K562 (cell line): ENCODE data around the gene RETREG2. TPM values are rescaled to one million over a fixed set of nuclear protein-coding genes. Genes with fewer than 3 reads are reported as not detected.

Experiments
- ATAC-seq: fragments of 200-7000 bp; cut with Tn5 transposase; 3 replicates; pipeline ENCODE4 v1.9.1; 2020; ENCODE audit warnings: moderate library complexity
- BruUV-seq: library from RNA; stranded (reverse); fragments of 400-500 nt; replicated peaks from 2 replicates; lab custom pipeline; 2021; lab: Mats Ljungman, UMichigan
- CTCF ChIA-PET: fragments of 300-600 bp; formaldehyde crosslinking; extraction: SDS; loops from one replicate; lab custom pipeline; 2021; ENCODE audit warnings: low intra/inter-chr PET ratio; lab: Yijun Ruan, JAX
- POLR2A ChIA-PET: fragments of 300-600, 350-650 bp; sonication (Branson Sonifier 250); formaldehyde crosslinking; extraction: SDS; loops from one replicate; lab custom pipeline; 2021; ENCODE audit warnings: antibody characterized with exemption, inconsistent platforms; lab: Yijun Ruan, JAX
- DNase-seq, 4 experiments: peaks; one replicate each; pipeline versions ENCODE4 v3.0.0 to v3.0.0-alpha.2; 2011 to 2018; ENCODE audit warnings: low spot score in 3 of 4, mixed read lengths in 3 of 4; ENCODE audit errors: extremely low read depth in 1 of 4
- FAIRE-seq: peaks from 2 replicates; lab custom pipeline; 2011; peaks lifted over from hg19 to GRCh38; lab: Jason Lieb, UNC
- H2AFZ ChIP-seq: 2 replicates; pipeline ENCODE4 v1.6.0; 2011; ENCODE audit warnings: low read depth, low read length, control low read depth, inconsistent platforms
- H3K27ac ChIP-seq: fragments of 200-600 bp; 3 replicates; pipeline ENCODE4 v1.8.0; 2011; ENCODE audit warnings: low read depth, mild to moderate bottlenecking, control low read depth, inconsistent platforms, low read length, moderate library complexity, mixed read lengths; ENCODE audit errors: extremely low read depth
- H3K27me3 ChIP-seq, 2 experiments: fragments of 300-600 bp in 1 of 2; 2 replicates in 1 of 2; 3 replicates in 1 of 2; pipeline versions ENCODE4 v1.6.0 to v1.8.0; 2011; ENCODE audit warnings: inconsistent platforms in 2 of 2, low read length in 2 of 2, mild to moderate bottlenecking in 1 of 2, mixed read lengths in 1 of 2, moderate library complexity in 1 of 2; ENCODE audit not compliant: control insufficient read depth in 2 of 2, insufficient read depth in 2 of 2
- H3K36me3 ChIP-seq: fragments of 300-600 bp; 3 replicates; pipeline ENCODE4 v1.8.0; 2011; ENCODE audit warnings: mild to moderate bottlenecking, low read length, inconsistent platforms; ENCODE audit not compliant: control insufficient read depth, insufficient read depth
- H3K4me1 ChIP-seq, 2 experiments: fragments of 200-600 bp in 1 of 2; replicated peaks in 1 of 2; 2 replicates in 1 of 2; 3 replicates in 1 of 2; pipeline versions ENCODE4 v1.5.1 to v1.8.0; 2011; ENCODE audit warnings: inconsistent platforms in 2 of 2, low read length in 2 of 2, mild to moderate bottlenecking in 1 of 2, mixed read lengths in 1 of 2, moderate library complexity in 1 of 2; ENCODE audit not compliant: control insufficient read depth in 2 of 2, insufficient read depth in 2 of 2
- H3K4me2 ChIP-seq: 2 replicates; pipeline ENCODE4 v1.6.1; 2011; ENCODE audit warnings: low read length, control low read depth, inconsistent platforms, mixed read lengths; ENCODE audit not compliant: insufficient read depth
- H3K4me3 ChIP-seq: fragments of 200-600 bp; sonication (generic), shearing (Covaris generic); 2 replicates; pipeline ENCODE4 v1.5.1; 2016; ENCODE audit warnings: control low read depth, inconsistent platforms
- H3K79me2 ChIP-seq: fragments of 200-600 bp; 3 replicates; pipeline ENCODE4 v1.8.0; 2011; ENCODE audit warnings: low read length, inconsistent platforms; ENCODE audit not compliant: control insufficient read depth, insufficient read depth
- H3K9ac ChIP-seq, 2 experiments: 2 replicates each; pipeline versions ENCODE4 v1.6.0 to v1.6.1; 2011; ENCODE audit warnings: low read depth in 2 of 2, low read length in 2 of 2, control low read depth in 1 of 2, inconsistent platforms in 1 of 2, mild to moderate bottlenecking in 1 of 2, mixed read lengths in 1 of 2; ENCODE audit not compliant: insufficient read depth in 1 of 2
- H3K9me1 ChIP-seq: one replicate; pipeline ENCODE4 v1.6.0; 2011; ENCODE audit warnings: inconsistent platforms, mild to moderate bottlenecking, low read length, moderate library complexity; ENCODE audit not compliant: control insufficient read depth, insufficient read depth
- H3K9me3 ChIP-seq: replicated peaks from 2 replicates; pipeline ENCODE4 v1.5.1; 2011; ENCODE audit warnings: low read depth, low read length, inconsistent platforms; ENCODE audit not compliant: control insufficient read depth, insufficient read depth
- H4K20me1 ChIP-seq: replicated peaks from 2 replicates; pipeline ENCODE4 v1.6.1; 2011; ENCODE audit warnings: low read length, inconsistent platforms, mixed read lengths; ENCODE audit not compliant: control insufficient read depth, insufficient read depth
- CREB1 ChIP-seq, 2 experiments: sonication (generic) in 1 of 2; formaldehyde crosslinking in 1 of 2; IDR thresholded peaks; 2 replicates each; pipeline versions ENCODE4 v1.6.1 to v1.8.0; 2012 to 2022; ENCODE audit warnings: inconsistent platforms in 1 of 2, mild to moderate bottlenecking in 1 of 2, missing genetic modification reagents in 1 of 2, moderate library complexity in 1 of 2
- POLR2G ChIP-seq: fragments of 200-400 bp; formaldehyde crosslinking; IDR thresholded peaks from 2 replicates; pipeline ENCODE4 v1.6.1; 2017; ENCODE audit warnings: low read depth, mild to moderate bottlenecking, antibody characterized with exemption, low read length, moderate library complexity
- RFX5 ChIP-seq: IDR thresholded peaks from 2 replicates; pipeline ENCODE4 v1.6.1; 2011; ENCODE audit warnings: low read depth, mild to moderate bottlenecking, improper control_type of control experiment, low read length
- SMC3 ChIP-seq: conservative IDR thresholded peaks from 2 replicates; pipeline ENCODE4 v1.6.1; 2011; ENCODE audit warnings: low read depth, low read length, improper control_type of control experiment; ENCODE audit not compliant: insufficient read depth
- ZNF347 ChIP-seq: fragments of 450-650 bp; formaldehyde crosslinking; IDR thresholded peaks from 2 replicates; pipeline ENCODE4 v1.4.0; 2020; ENCODE audit warnings: low read depth, mild to moderate bottlenecking, moderate library complexity
- WGBS: fragments of 100-300 bp; shearing (Covaris generic); methylation state at CpG from one replicate; pipeline ENCODE4 v1.1.6; 2016; ENCODE audit warnings: low coverage, mixed read lengths; ENCODE audit not compliant: insufficient coverage; ENCODE audit errors: missing lambda C conversion rate; 5-methylcytosine and 5-hydroxymethylcytosine counted together
- in situ Hi-C: fragments of 300-500 bp; cut with MboI; formaldehyde crosslinking; loops from 4 replicates; pipeline ENCODE4 v1.15.0; 2018; ENCODE audit warnings: inconsistent platforms, mixed read lengths
- intact Hi-C: fragments of 100-400 bp; cut with micrococcal nuclease; formaldehyde crosslinking; loops from 2 replicates; pipeline ENCODE4 v1.14.2; 2022
- polyA plus RNA-seq, 8 experiments: library from polyadenylated mRNA; depleted of rRNA in 4 of 8; stranded (reverse) in 5 of 8; unstranded in 3 of 8; fragments of >200 nt; fragmentation: Nextera tagmentation in 2 of 8; fragmentation: Illumina TruSeq in 1 of 8; extraction: Ambion mirVana in 2 of 8; extraction: Trizol in 1 of 8; gene quantifications; 2 replicates each; pipeline versions ENCODE4 v1.2.1 to v1.2.3, GENCODE V29; 2011 to 2014; ENCODE audit warnings: inconsistent platforms in 1 of 8, missing spikeins in 1 of 8
- total RNA-seq, 7 experiments: library from RNA; depleted of rRNA in 6 of 7; stranded (reverse); fragments of >200 nt in 6 of 7; fragmentation: Illumina TruSeq in 2 of 7; extraction: Trizol in 2 of 7; gene quantifications; 2 replicates each; pipeline versions ENCODE4 v1.2.1 to v1.2.3, GENCODE V29; 2011 to 2021; ENCODE audit warnings: low replicate concordance in 1 of 7
- TF ChIP-seq, protein P1 (sequence below): fragments of 450-650 bp; conservative IDR thresholded peaks from 2 replicates; pipeline ENCODE4 v1.6.1; 2016; ENCODE audit warnings: missing genetic modification characterization, low read depth, mild to moderate bottlenecking, control low read depth, missing compliant biosample characterization
- TF ChIP-seq, protein P2 (sequence below): fragments of 450-650 bp; IDR thresholded peaks from 2 replicates; pipeline ENCODE4 v1.6.1; 2018; ENCODE audit warnings: mild to moderate bottlenecking, low read depth; ENCODE audit not compliant: partially characterized antibody

The RETREG2 gene
- total and polyA plus RNA-seq, 9 of the 15 experiments (the other 6 are each of a cell fraction or from before 2014, with no cell fraction given) = 4.9 to 40.1 (median 19.2) TPM

DNA sequence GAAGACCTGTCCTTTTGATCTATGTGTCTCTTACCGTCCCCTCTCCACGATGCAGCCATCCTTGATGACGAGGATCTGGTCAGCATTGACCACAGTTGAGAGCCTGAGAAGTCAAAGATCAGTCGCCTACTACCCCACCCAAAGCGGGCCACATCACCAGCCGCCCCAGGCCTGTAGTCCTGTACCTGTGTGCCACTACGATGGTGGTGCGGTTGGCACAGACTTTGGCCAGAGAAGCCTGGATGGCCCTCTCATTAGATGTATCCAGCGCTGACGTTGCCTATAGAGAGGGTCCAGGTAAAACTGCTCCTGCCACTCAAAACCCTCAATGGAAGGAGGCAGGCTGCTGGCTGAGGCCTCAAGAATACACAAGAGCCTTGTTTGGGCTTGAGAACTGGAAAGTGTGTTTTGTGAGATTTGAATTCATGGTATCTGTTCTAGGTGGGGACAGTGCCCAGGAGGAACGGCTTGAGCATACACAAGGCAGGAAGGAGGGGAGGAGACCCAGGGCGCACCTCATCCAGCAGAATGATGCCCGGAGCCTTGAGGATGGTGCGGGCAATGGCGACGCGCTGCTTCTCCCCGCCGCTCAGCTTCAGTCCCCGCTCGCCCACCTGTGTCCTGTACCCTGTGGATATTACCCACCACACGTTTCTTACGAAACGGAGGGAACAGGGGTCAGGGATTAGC is 32.3 kb downstream of the RETREG2 start:
- Histone ChIP-seq H3K9me3 (no peaks in the 10 kb centered on the region), H4K20me1 (peaks cover 11% of the 10 kb centered on the region; the same call in 1 of the 2 replicates), H3K9me1 (no peaks in the 10 kb centered on the region), H3K4me1 (peaks cover 16 to 17% of the 10 kb centered on the region in 2 experiments; a peak in 4 of 5 replicates), H3K36me3 (peaks cover 74% of the 10 kb centered on the region), H3K79me2 (no peaks in the 10 kb centered on the region; the same call in 1 of the 3 replicates), H3K9ac (no peak overlapping the region), H3K4me3 (no peak overlapping the region), H3K27me3 (no peaks in the 10 kb centered on the region), H2AFZ (no peak overlapping the region), H3K27ac (no peak overlapping the region), H3K4me2 (no peak overlapping the region)
- FAIRE-seq (no peak), ATAC-seq (no peak), DNase-seq (no peak)
- ChIA-PET POLR2A (no interaction called here), CTCF (interaction anchor here (0.6 kb wide), 1 partner anchor 150 kb away, joined by 3 read pairs; no protein-coding TSS in a partner anchor)
- intact Hi-C loops (no loop called here), in situ Hi-C loops (no loop called here)
- TF ChIP-seq, protein P1, sequence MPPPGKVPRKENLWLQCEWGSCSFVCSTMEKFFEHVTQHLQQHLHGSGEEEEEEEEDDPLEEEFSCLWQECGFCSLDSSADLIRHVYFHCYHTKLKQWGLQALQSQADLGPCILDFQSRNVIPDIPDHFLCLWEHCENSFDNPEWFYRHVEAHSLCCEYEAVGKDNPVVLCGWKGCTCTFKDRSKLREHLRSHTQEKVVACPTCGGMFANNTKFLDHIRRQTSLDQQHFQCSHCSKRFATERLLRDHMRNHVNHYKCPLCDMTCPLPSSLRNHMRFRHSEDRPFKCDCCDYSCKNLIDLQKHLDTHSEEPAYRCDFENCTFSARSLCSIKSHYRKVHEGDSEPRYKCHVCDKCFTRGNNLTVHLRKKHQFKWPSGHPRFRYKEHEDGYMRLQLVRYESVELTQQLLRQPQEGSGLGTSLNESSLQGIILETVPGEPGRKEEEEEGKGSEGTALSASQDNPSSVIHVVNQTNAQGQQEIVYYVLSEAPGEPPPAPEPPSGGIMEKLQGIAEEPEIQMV (tag) = no peak
- TF ChIP-seq SMC3 (no peak), RFX5 (no peak), ZNF347 (CRISPR knock-in tag) (no peak), POLR2G (peak; percentile 22; the same call in 1 of the 2 replicates), CREB1 (IDR thresholded peaks at IDR 0.05) (no peak), CREB1 (CRISPR knock-in tag; IDR thresholded peaks at IDR 0.05) (no peak)
- TF ChIP-seq, protein P2, sequence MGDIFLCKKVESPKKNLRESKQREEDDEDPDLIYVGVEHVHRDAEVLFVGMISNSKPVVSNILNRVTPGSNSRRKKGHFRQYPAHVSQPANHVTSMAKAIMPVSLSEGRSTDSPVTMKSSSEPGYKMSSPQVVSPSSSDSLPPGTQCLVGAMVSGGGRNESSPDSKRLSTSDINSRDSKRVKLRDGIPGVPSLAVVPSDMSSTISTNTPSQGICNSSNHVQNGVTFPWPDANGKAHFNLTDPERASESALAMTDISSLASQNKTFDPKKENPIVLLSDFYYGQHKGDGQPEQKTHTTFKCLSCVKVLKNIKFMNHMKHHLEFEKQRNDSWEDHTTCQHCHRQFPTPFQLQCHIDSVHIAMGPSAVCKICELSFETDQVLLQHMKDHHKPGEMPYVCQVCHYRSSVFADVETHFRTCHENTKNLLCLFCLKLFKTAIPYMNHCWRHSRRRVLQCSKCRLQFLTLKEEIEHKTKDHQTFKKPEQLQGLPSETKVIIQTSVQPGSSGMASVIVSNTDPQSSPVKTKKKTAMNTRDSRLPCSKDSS = no peak
- 95% methylated on average over 20 of the region's 24 CpGs for WGBS
- no TSS peak for BruUV-seq
